Loucy (cell line): ENCODE results near the gene EIF3L.

Source experiments
- H2AFZ ChIP-seq: fragments of 200-600 bp; sonication (generic); 2 replicates; pipeline ENCODE4 v1.6.0; 2016; ENCODE audit warnings: antibody characterized with exemption, mild to moderate bottlenecking, low read length, moderate library complexity
- H3F3A ChIP-seq: fragments of 200-600 bp; 2 replicates; pipeline ENCODE4 v1.6.0; 2016; ENCODE audit warnings: antibody characterized with exemption, low read depth, mild to moderate bottlenecking
- H3K27me3 ChIP-seq: fragments of 200-600 bp; sonication (generic); 2 replicates; pipeline ENCODE4 v1.6.1; 2014; ENCODE audit warnings: low read length, mild to moderate bottlenecking; ENCODE audit not compliant: insufficient read depth, poor library complexity, severe bottlenecking
- H3K36me3 ChIP-seq: fragments of 200-600 bp; sonication (generic); 2 replicates; pipeline ENCODE4 v1.6.1; 2016; ENCODE audit warnings: low read length; ENCODE audit not compliant: insufficient read depth
- H3K4me1 ChIP-seq: fragments of 200-600 bp; sonication (generic); 2 replicates; pipeline ENCODE4 v1.5.1; 2014; ENCODE audit warnings: low read length, mild to moderate bottlenecking; ENCODE audit not compliant: insufficient read depth, poor library complexity, severe bottlenecking
- H3K4me2 ChIP-seq: fragments of 200-600 bp; sonication (generic); 2 replicates; pipeline ENCODE4 v1.6.0; 2014; ENCODE audit warnings: antibody characterized with exemption, low read length, low read depth, mild to moderate bottlenecking; ENCODE audit not compliant: poor library complexity, severe bottlenecking
- H3K4me3 ChIP-seq: fragments of 200-600 bp; sonication (generic); 2 replicates; pipeline ENCODE4 v1.5.1; 2014; ENCODE audit warnings: low read length, mild to moderate bottlenecking, mixed read lengths; ENCODE audit not compliant: poor library complexity, severe bottlenecking
- H3K79me2 ChIP-seq: fragments of 200-600 bp; sonication (generic); 2 replicates; pipeline ENCODE4 v1.6.1; 2014; ENCODE audit warnings: low read length; ENCODE audit not compliant: insufficient read depth
- H3K9ac ChIP-seq: fragments of 200-600 bp; sonication (generic); 2 replicates; pipeline ENCODE4 v1.6.0; 2014; ENCODE audit warnings: mild to moderate bottlenecking, low read depth, low read length, moderate library complexity; ENCODE audit not compliant: poor library complexity, severe bottlenecking
- H3K9me2 ChIP-seq: fragments of 200-600 bp; sonication (generic); replicated peaks from 2 replicates; pipeline ENCODE4 v1.6.1; 2016; ENCODE audit warnings: low read depth, low read length, mixed read lengths
- H3K9me3 ChIP-seq: fragments of 200-600 bp; sonication (generic); 2 replicates; pipeline ENCODE4 v1.6.1; 2014; ENCODE audit warnings: mild to moderate bottlenecking, antibody characterized with exemption, low read length, low read depth; ENCODE audit not compliant: insufficient read depth
- H4K20me1 ChIP-seq: fragments of 200-600 bp; sonication (generic); 2 replicates; pipeline ENCODE4 v1.6.0; 2014; ENCODE audit warnings: antibody characterized with exemption, low read length, mild to moderate bottlenecking; ENCODE audit not compliant: insufficient read depth, poor library complexity, severe bottlenecking
- CTCF ChIP-seq: fragments of 200-600 bp; sonication (generic); conservative IDR thresholded peaks from 2 replicates; pipeline ENCODE4 v1.5.1; 2014; ENCODE audit warnings: mild to moderate bottlenecking, antibody characterized with exemption, low read length
- EZH2phosphoT487 ChIP-seq: fragments of 200-600 bp; IDR thresholded peaks from 2 replicates; pipeline ENCODE4 v1.6.1; 2018; ENCODE audit warnings: antibody characterized with exemption, mild to moderate bottlenecking, moderate library complexity, borderline replicate concordance

EIF3L gene

GRCh38 chr22:37907036-37907954, 58.1 kb downstream of the EIF3L start:
- H3K4me1 ChIP-seq = peaks cover 38% of the 10 kb centered on the region
- H3K27me3 ChIP-seq = no peaks in the 10 kb centered on the region
- no peaks in the 10 kb centered on the region for H3K36me3 ChIP-seq
- no peaks in the 10 kb centered on the region for H3K9me2 ChIP-seq
- H2AFZ ChIP-seq = 0 out of 2 replicates have a peak overlapping the region, but pooled peaks have one; percentile 4
- no peaks in the 10 kb centered on the region for H3K9me3 ChIP-seq
- TF ChIP-seq CTCF = no peak
- TF ChIP-seq EZH2phosphoT487 = no peak
- H3K4me2 ChIP-seq = peak overlapping the region; percentile 97
- H3K4me3 ChIP-seq = peak overlapping the region; percentile 74
- H3K79me2 ChIP-seq = peaks cover 35% of the 10 kb centered on the region
- H3K9ac ChIP-seq = peak overlapping the region; percentile 76
- peaks cover 4% of the 10 kb centered on the region for H4K20me1 ChIP-seq
- H3F3A ChIP-seq = no peaks in the 10 kb centered on the region

- 0 out of 2 replicates have a peak, but pooled peaks cover 5% of the 10 kb centered on the region for H3K36me3 ChIP-seq
- H3K79me2 ChIP-seq = peaks cover 35% of the 10 kb centered on the region
- no peak overlapping the region for H2AFZ ChIP-seq
- H3K9me3 ChIP-seq = no peaks in the 10 kb centered on the region
- H3K4me1 ChIP-seq = peaks cover 38% of the 10 kb centered on the region
- no peak for TF ChIP-seq EZH2phosphoT487
- TF ChIP-seq CTCF = no peak
- H3K9me2 ChIP-seq = no peaks in the 10 kb centered on the region
- peaks cover 4% of the 10 kb centered on the region for H4K20me1 ChIP-seq
- H3K4me3 ChIP-seq = no peak overlapping the region
- H3K9ac ChIP-seq = no peak overlapping the region
- H3K4me2 ChIP-seq = no peak overlapping the region
- H3K27me3 ChIP-seq = no peaks in the 10 kb centered on the region
- H3F3A ChIP-seq = no peaks in the 10 kb centered on the region
These were observed 60.5 kb downstream of the EIF3L start for GRCh38 chr22:37909766-37910165.

GRCh38 chr22:37910890-37911672, 61.9 kb downstream of the EIF3L start:
- Histone ChIP-seq H3K27me3 (no peaks in the 10 kb centered on the region), H3K4me1 (peaks cover 32% of the 10 kb centered on the region), H3K36me3 (0 out of 2 replicates have a peak, but pooled peaks cover 5% of the 10 kb centered on the region), H3K4me3 (no peak overlapping the region), H3K9me2 (no peaks in the 10 kb centered on the region), H4K20me1 (peaks cover 4% of the 10 kb centered on the region), H3K4me2 (peak overlapping the region; percentile 4), H2AFZ (no peak overlapping the region), H3K79me2 (peaks cover 31% of the 10 kb centered on the region), H3F3A (no peaks in the 10 kb centered on the region), H3K9ac (no peak overlapping the region), H3K9me3 (no peaks in the 10 kb centered on the region)
- TF ChIP-seq CTCF (no peak), EZH2phosphoT487 (no peak)
